VCaP (cell line): ENCODE data around the gene NPHP4.
"Not testable (repeated sequence)": the region's sequence is repeated elsewhere in the genome, so short reads cannot be mapped to it uniquely, and the experiment has no call there.

Source experiments
- H3K27ac ChIP-seq: fragments of 450-650 bp; 2 replicates; pipeline ENCODE4 v1.5.1; 2017
- TF ChIP-seq, protein P1 (sequence below): fragments of 450-650 bp; conservative IDR thresholded peaks from 2 replicates; pipeline ENCODE4 v1.5.1; 2017; ENCODE audit warnings: mild to moderate bottlenecking, moderate library complexity

NPHP4 gene

DNA sequence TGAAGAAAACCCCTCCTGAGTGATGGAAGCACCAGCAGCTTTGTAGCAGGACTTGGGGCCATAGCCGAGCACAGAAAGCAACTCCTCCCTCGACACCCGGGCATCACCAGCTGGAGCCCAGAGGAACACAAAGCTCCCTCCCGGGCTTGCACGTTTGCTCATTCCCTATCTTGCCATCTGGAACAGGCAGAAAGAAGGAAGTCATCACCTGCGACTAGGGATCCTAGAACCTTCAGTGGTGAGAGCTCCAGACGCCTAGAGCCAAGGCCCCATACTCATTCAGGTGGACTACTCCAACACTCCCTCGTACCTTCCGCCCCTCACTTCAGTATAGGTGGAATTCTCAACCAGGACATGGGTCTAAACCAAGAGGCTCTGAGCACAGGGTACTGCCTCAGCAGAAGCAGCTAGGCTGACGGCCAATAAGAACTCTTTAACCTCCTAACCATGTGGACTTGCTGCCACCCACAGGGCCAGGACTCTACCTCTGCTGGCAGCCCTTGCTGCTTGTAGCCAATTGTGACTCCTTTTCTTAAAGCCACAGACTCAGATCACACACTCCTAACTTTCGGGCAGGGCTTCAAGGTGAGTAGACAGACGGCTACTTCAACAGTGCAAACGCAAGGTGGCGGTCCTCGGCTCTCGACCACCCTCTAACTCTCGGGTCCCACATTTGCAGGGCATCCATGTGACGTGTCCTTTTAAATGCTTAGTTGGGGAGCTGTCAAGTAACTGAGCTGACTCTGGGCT is 65.4 kb downstream of the NPHP4 start:
- TF ChIP-seq, protein P1, sequence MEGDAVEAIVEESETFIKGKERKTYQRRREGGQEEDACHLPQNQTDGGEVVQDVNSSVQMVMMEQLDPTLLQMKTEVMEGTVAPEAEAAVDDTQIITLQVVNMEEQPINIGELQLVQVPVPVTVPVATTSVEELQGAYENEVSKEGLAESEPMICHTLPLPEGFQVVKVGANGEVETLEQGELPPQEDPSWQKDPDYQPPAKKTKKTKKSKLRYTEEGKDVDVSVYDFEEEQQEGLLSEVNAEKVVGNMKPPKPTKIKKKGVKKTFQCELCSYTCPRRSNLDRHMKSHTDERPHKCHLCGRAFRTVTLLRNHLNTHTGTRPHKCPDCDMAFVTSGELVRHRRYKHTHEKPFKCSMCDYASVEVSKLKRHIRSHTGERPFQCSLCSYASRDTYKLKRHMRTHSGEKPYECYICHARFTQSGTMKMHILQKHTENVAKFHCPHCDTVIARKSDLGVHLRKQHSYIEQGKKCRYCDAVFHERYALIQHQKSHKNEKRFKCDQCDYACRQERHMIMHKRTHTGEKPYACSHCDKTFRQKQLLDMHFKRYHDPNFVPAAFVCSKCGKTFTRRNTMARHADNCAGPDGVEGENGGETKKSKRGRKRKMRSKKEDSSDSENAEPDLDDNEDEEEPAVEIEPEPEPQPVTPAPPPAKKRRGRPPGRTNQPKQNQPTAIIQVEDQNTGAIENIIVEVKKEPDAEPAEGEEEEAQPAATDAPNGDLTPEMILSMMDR: no peak
- no peak overlapping the region for H3K27ac ChIP-seq

DNA sequence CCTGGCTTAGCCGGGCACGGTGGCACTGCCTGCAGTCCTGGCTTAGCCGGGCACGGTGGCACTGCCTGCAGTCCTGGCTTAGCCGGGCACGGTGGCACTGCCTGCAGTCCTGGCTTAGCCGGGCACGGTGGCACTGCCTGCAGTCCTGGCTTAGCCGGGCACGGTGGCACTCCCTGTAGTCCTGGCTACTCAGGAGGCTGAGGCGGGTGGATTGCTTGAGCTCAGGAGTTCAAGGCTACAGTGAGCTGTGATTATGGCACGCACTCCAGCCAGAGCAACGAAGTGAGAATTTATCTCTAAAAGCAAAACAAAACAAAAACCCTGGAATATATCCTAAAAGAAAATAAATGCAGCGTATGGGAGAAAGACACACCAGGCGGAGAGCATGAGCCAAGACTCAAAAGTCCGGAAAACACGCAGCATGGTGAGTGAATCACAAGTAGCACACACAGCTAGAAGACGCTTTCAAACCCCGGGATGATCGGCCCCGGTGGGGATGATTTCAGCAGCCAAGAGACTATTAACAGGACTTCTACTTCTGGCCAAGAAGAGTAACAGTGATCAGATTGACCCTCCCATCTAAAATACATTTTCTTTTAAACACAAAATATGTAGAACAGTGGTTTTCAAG is 69.4 kb downstream of the NPHP4 start:
- H3K27ac ChIP-seq: not testable (repeated sequence)

DNA sequence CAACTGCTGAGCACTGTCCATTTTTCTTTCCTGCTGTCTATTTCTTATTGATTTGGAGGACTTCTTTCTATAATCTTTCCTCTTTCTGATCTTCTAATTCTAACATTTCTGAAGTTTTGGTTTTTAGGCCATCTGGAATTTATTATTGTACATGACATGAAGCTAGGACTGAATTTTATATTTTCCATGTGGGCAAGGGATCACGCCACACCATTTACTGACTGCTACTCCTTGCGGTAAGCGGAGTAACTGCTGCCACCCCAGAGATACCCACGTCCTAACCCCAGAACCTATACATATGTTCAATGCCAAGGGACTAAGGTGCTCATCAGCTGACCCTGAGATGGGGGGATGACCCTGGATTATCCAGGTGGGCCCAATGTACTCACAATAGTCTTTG is 70.6 kb downstream of the NPHP4 start:
- no peak overlapping the region for H3K27ac ChIP-seq
- TF ChIP-seq, protein P1: no peak

DNA sequence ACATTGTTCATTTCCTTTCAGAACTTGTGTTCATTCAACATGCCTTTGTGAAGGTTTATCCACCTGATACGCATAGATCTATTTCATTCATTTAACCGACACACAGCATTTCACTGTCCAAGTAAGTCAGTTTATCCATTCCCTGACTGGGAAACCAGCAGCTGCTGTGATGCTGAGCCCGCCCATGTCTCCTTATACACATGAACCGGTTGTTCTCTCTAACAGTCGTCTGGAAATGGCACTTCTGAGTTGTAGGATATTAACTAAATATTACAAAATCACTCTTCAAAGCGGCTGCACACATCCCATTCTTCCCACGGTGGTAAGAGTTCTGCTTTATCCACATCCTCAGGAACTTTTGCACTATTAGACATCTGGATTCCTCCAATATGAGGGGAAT is 71.1 kb downstream of the NPHP4 start:
- TF ChIP-seq, protein P1: no peak
- no peak overlapping the region for H3K27ac ChIP-seq

DNA sequence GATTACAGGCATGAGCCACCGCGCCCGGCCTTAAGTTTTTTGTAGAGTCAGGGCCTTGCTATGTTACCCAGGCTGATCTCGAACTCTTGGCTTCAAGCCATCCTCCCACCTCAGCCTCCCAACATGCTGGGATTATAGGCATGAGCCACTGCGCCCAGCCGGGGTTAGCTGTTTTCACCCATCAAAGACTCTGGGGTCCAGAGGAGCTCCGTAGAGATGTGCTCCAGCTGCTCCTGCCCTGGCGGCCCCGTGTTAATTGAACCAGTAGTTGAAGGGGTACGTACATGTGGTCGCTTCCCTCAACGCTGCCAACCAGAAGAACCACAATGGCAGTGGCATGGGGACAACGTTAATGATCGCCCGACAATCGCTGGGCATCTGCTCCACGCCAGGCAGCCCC is 72.0 kb downstream of the NPHP4 start:
- TF ChIP-seq, protein P1: no peak

DNA sequence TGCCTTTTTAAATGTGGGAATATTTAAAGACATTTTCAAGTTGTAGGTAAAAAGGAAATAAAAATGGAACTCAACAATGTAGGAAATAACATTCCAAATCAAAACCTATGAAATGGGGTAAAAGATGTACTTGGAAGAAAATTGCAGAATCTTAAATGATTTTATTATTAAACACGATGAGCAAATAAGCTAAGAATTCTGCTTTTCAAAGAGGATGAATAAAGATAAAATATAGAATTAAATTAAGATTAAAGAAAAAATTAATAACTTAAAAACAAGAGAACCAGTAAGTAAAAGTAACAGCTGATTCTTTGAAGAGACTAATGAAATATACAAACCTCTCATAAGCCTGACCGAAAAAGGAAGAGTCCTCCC is 74.0 kb downstream of the NPHP4 start:
- TF ChIP-seq, protein P1: no peak
- no peak overlapping the region for H3K27ac ChIP-seq

More for the DNA sequence above, 72.0 kb downstream of the NPHP4 start:
- H3K27ac ChIP-seq: no peak overlapping the region

DNA sequence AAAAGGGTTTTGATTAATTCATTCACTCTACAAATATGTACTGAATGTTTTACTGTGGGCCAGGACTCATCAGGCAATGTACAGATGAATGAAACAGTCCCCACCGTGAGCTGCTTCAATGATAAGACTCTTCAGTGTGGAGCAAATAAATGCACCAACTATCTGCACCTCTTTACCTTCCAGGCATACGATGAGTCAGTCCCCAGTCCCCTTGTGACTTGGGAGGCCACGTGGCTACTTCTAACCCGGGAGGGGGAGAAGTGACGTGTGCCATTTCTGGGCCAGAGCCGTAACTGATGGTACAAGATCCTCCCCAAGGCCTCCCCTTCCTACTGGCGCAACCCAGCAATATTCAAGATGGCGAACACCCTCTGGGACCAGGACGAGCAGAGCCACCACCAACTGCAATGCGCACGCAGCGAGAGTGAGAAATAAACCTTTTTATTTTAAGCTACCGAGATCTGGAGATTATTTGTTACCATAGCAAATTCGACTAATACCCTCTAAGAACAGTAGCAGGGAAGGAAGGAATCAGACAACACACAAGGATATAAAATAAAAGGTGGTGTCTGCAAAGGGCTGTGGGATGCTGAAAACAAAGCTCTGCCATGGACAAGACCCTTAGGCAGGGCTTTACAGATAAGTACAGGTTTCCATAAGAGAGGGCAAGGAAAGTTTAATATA is 74.5 kb downstream of the NPHP4 start:
- TF ChIP-seq, protein P1: no peak
- no peak overlapping the region for H3K27ac ChIP-seq

DNA sequence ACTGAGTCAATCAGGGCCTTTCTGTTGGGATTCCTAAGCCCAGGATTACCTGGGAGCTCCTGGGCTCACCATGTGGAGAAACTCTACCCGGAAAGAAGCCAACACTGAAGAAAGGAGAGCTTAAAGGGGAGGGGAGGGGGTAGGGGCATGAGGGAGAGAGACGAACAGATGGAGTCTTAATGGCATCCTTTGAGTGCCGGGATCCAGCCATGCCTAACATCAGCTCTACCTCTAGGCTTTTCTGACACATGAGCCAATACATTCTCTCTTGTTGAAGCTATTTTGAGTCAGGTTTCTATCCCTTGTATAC is 75.0 kb downstream of the NPHP4 start:
- TF ChIP-seq, protein P1: no peak
- no peak overlapping the region for H3K27ac ChIP-seq
